ENCODE measurements around the gene RNASEL.

DNA sequence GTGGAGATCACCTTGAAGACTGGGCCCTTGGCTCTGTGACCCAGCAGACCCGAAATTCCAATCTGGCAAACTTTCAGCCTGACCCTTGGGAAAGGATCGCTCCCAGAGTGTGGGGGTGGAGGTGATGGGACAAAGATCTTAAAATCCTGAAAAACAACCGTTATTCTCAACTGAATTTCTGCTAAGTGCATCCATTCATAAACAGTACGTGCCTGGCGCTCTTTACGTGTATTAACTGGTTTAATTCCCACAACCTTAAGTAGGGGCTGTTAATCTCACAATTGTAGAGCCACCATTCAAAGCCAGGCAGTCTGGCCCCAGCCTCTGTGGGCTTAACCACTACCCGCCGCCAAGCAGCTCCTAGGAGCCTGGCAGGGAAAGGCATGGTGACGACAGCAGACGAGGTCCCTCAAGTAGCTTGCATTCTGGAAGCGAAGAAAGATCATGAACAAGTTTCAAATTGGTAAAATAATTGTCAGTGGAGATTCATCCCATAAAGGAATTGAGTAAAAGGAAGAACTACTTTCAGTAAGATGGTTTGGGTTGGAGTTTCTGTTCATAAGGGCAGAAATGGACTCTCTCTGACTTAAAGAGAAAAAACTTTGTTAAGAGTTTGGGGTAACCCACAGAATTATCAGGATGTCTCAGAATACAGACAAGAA, 26.5 kb upstream of the RNASEL start:
- TF ChIP-seq CTCF (conservative IDR thresholded peaks at IDR 0.05): no peak
- no peak for TF ChIP-seq ZFX (IDR thresholded peaks at IDR 0.05)

Data from C4-2B (cell line).